Measurements from ENCODE around the gene C6orf52.

GRCh38 chr6:10730254-10730653 lies 35.8 kb upstream of the C6orf52 start:
- TF ChIP-seq POLR2A (IDR thresholded peaks at IDR 0.05) (no peak), CTCF (IDR thresholded peaks at IDR 0.05) (no peak), EP300 (IDR thresholded peaks at IDR 0.05) (no peak), POLR2AphosphoS5 (IDR thresholded peaks at IDR 0.05) (no peak)

All from upper lobe of left lung (tissue), 4 donors.